AG09319 (cell line): Measurements from ENCODE around the gene GSS.

Experiments
- DNase-seq: peaks from one replicate; pipeline ENCODE4 v3.0.0-alpha.2; 2010; ENCODE audit warnings: low read depth; ENCODE audit errors: extremely low read depth
- TF ChIP-seq, protein P1 (sequence below): IDR thresholded peaks from 2 replicates; pipeline ENCODE4 v1.5.1; 2011; ENCODE audit warnings: low read depth, mild to moderate bottlenecking, inconsistent platforms, low read length, moderate library complexity

Gene GSS

DNA sequence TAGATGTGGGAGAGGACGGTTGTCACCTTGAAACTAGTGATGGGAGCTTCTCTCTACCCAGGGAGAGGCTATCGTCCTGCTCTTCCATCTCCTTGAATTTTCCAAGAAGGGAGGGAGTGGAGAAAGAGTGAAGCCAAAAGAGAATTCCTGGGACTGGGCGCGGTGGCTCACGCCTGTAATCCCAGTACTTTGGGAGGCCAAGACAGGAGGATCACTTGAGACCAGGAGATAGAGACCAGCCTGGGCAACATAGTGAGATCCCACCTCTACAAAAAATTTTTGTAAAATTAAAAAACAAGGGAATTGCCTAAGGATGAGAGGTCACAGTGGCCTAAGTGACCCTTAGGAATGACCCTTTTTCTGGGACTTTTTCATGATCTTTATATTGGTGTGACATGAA is 8.9 kb upstream of the GSS start:
- TF ChIP-seq, protein P1, sequence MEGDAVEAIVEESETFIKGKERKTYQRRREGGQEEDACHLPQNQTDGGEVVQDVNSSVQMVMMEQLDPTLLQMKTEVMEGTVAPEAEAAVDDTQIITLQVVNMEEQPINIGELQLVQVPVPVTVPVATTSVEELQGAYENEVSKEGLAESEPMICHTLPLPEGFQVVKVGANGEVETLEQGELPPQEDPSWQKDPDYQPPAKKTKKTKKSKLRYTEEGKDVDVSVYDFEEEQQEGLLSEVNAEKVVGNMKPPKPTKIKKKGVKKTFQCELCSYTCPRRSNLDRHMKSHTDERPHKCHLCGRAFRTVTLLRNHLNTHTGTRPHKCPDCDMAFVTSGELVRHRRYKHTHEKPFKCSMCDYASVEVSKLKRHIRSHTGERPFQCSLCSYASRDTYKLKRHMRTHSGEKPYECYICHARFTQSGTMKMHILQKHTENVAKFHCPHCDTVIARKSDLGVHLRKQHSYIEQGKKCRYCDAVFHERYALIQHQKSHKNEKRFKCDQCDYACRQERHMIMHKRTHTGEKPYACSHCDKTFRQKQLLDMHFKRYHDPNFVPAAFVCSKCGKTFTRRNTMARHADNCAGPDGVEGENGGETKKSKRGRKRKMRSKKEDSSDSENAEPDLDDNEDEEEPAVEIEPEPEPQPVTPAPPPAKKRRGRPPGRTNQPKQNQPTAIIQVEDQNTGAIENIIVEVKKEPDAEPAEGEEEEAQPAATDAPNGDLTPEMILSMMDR, result no peak
- no peak for DNase-seq

DNA sequence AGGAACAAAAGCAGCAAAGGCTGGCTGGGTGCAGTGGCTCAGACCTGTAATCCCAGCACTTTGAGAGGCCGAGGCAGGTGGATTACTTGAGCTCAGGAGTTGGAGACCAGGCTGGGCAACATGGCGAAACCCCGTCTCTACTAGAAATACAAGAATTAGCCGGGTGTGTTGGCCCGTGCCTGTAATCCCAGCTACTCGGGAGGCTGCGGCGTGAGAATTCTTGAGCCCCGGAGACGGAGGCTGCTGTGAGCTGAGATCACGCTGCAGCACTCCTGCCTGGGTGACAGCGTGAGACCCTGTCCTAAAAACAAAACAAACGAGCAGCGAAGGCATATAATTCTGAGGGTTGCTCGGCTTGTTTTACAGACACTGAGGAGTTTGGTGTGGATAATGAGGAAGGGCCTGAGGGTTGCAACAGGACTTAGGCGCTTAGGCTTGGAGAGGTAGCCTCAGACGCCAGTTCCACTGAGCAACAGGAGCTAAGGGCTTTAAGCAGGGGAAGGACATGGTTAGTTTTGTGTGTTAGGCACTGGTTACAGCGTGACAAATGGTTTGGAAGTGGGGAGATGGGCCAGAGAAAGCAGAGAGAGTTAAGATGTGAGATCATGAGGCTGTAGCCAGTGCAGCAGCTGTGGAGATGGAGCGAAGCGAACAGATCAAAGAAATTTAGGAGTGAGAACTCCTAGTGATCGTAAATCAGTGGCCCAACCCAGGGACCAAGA is 1.3 kb upstream of the GSS start:
- no peak for DNase-seq
- TF ChIP-seq, protein P1, result no peak

DNA sequence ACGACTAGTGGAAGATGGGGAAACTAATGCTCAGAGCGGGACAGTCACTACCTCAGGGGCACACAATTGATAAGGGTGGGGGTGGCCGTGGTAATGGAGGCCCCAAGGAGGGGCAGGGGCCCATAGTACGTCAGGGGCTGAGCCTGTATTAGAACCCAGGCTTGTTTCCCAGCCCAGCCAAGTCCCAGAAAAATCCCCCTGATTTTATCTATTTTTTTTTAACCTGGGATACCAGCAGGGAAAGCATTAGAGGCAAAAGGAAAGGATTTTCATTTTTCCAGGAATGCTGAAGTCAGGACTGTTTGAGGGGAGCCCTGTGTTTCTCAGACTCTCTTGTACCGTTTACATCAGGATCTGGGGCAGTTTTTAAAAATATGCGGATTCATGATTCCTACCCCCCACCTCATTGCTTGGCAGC is 444 bp upstream of the GSS start:
- TF ChIP-seq, protein P1, result no peak
- no peak for DNase-seq

DNA sequence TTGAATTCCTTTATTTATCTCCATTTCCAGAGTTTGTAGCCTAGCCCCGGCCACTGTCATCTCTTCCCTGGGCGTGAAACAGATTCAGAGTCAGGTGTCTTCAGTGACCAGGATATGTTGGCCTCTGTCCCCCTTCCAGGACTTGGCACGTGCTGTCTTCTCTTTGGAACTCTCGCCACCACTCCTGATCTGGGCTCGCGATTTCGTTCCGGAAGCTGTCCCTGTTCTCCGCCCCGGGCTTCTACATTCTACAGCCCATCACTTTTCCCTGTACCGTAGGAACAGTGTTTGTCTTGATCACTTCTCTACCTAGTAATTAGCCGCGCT is 739 bp downstream of the GSS start:
- DNase-seq, result no peak
- TF ChIP-seq, protein P1, result no peak

DNA sequence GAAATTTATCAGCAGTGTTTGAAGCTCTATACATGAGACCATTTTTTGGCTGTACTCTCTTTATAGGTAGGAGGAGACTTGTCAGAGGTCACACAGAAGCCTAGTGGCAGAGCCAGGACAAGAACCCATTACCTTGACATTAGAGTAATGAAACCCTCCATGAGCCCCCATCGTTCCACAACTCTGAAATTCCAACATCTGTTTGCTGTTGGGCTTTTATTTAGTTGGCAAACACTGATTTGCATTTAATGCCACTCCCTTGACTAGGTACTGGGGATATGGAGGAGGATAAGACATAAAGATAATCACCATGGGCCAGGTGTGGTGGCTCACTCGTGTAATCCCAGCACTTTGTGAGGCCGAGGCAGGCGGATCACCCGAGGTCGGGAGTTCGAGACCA is 1.6 kb downstream of the GSS start:
- DNase-seq, result no peak
- TF ChIP-seq, protein P1, result no peak

DNA sequence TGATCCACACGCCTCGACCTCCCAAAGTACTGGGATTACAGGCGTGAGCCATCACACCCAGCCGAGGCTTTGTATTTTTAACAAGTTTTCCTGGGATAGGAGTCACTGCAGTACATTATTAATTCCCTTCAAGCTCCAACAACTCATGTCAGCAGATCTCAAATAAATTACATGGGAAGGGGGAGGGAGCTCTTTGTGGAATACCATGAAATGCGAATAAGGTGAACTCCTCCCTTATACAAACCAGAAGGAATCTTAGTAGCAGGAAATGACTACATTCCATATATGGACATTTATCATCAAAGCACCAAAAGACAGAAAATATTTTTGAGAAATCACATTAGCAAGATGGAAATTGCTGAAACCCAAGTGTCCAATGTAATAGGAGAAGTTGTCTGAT is 2.9 kb downstream of the GSS start:
- TF ChIP-seq, protein P1, result no peak
- DNase-seq, result no peak

DNA sequence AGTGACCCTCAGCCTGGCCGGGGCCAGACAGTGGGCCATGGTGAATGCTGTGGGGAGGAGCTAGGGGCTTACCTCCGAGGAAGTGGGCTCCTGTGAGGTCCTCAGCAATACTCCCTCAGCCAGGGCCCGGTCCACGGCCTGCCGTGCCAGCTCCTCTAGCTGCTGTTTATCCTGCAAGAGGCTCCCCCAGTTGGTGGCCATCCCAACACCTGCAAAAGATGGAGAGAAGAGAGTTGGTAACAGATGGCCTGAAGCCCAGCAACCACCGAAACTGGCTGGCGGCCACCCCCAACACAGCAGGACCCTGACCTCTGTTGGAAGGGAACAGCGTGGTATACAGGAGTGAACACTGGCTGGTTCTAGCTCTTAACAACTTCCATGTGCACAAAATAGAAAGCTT is 4.0 kb downstream of the GSS start:
- DNase-seq, result no peak
- TF ChIP-seq, protein P1, result no peak
